Panc1 (cell line): ENCODE data around the gene AFF3.
"Not testable (repeated sequence)": the region's sequence is repeated elsewhere in the genome, so short reads cannot be mapped to it uniquely, and the experiment has no call there.

Experiments
- POLR2AphosphoS5 ChIP-seq: IDR thresholded peaks from 2 replicates; pipeline ENCODE4 v1.6.1; 2012; ENCODE audit warnings: mild to moderate bottlenecking, low read depth, low read length, moderate library complexity
- REST ChIP-seq, 2 experiments: IDR thresholded peaks; 2 replicates each; pipeline ENCODE4 v1.6.1; 2011 to 2012; ENCODE audit warnings: low read depth in 2 of 2, control low read depth in 1 of 2, low read length in 1 of 2, mild to moderate bottlenecking in 1 of 2, moderate library complexity in 1 of 2; ENCODE audit not compliant: insufficient read depth in 1 of 2
- TCF7L2 ChIP-seq: IDR thresholded peaks from 2 replicates; pipeline ENCODE4 v1.6.1; 2011; ENCODE audit warnings: mild to moderate bottlenecking, low read depth, low read length, inconsistent platforms
- TF ChIP-seq, protein P1 (sequence below): fragments of 450-650 bp; IDR thresholded peaks from 2 replicates; pipeline ENCODE4 v1.5.1; 2017; ENCODE audit warnings: mild to moderate bottlenecking

DNA sequence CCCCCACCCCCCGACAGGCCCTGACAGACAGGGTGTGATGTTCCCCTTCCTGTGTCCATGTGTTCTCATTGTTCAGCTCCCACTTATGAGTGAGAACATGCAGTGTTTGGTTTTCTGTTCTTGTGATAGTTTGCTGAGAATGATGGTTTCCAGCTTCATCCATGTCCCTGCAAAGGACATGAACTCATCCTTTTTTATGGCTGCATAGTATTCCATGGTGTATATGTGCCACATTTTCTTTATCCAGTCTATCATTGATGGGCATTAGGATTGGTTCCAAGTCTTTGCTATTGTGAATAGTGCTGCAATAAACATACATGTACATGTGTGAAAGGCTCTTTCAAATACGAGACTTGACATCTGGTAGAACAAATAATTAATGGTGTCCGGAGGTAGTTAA is 208.9 kb downstream of the AFF3 start:
- TF ChIP-seq, protein P1, sequence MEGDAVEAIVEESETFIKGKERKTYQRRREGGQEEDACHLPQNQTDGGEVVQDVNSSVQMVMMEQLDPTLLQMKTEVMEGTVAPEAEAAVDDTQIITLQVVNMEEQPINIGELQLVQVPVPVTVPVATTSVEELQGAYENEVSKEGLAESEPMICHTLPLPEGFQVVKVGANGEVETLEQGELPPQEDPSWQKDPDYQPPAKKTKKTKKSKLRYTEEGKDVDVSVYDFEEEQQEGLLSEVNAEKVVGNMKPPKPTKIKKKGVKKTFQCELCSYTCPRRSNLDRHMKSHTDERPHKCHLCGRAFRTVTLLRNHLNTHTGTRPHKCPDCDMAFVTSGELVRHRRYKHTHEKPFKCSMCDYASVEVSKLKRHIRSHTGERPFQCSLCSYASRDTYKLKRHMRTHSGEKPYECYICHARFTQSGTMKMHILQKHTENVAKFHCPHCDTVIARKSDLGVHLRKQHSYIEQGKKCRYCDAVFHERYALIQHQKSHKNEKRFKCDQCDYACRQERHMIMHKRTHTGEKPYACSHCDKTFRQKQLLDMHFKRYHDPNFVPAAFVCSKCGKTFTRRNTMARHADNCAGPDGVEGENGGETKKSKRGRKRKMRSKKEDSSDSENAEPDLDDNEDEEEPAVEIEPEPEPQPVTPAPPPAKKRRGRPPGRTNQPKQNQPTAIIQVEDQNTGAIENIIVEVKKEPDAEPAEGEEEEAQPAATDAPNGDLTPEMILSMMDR, result not testable (repeated sequence)
- TF ChIP-seq REST (IDR thresholded peaks at IDR 0.05; ENCODE audit: insufficient read depth in 1 of 2, low read depth in 2 of 2, low read length in 1 of 2); POLR2AphosphoS5; TCF7L2: not testable (repeated sequence)
